Heart right ventricle (tissue), 16 donors: ENCODE measurements around the gene DPF3. TPM values are rescaled to one million over a fixed set of nuclear protein-coding genes. Genes with fewer than 3 reads are reported as not detected.

Experiments
- ATAC-seq, 8 donors: fragments of 200-7000 bp; cut with Tn5 transposase; one replicate each; pipeline ENCODE4 v1.9.1; 2020; ENCODE audit warnings: mild to moderate bottlenecking in 8 of 8, moderate library complexity in 8 of 8, moderate number of reproducible peaks in 1 of 8
- DNase-seq, 2 donors: peaks; one replicate each; pipeline ENCODE4 v3.0.0-alpha.2; 2020
- H3K27ac ChIP-seq, 10 donors: fragments of 200-600 bp; sonication (generic) in 2 of 10; one replicate each; pipeline versions ENCODE4 v1.5.0 to v1.8.0; 2020 to 2022; ENCODE audit warnings: mild to moderate bottlenecking in 3 of 10
- H3K27me3 ChIP-seq, 7 donors: fragments of 200-600 bp; one replicate each; pipeline ENCODE4 v1.8.0; 2021 to 2022; ENCODE audit warnings: mild to moderate bottlenecking in 2 of 7
- H3K36me3 ChIP-seq, 9 donors: fragments of 200-600 bp; sonication (generic) in 1 of 9; one replicate each; pipeline versions ENCODE4 v1.5.0 to v1.8.0; 2020 to 2022; ENCODE audit warnings: mild to moderate bottlenecking in 2 of 9
- H3K4me1 ChIP-seq, 9 donors: fragments of 200-600 bp; sonication (generic) in 1 of 9; one replicate each; pipeline versions ENCODE4 v1.5.0 to v1.8.0; 2020 to 2022; ENCODE audit warnings: mild to moderate bottlenecking in 4 of 9
- H3K4me3 ChIP-seq, 10 donors: fragments of 200-600 bp; sonication (generic) in 2 of 10; one replicate each; pipeline versions ENCODE4 v1.5.0 to v1.8.0; 2020 to 2022; ENCODE audit warnings: mild to moderate bottlenecking in 7 of 10, moderate library complexity in 2 of 10
- H3K9me3 ChIP-seq, 11 donors: fragments of 200-600 bp in 10 of 11; sonication (generic) in 2 of 11; one replicate each; pipeline versions ENCODE4 v1.5.0 to v1.8.0; 2013 to 2022; ENCODE audit warnings: mild to moderate bottlenecking in 2 of 11, control low read depth in 1 of 11, moderate library complexity in 1 of 11
- WGBS, 2 donors: extraction: QIAGEN DNeasy Blood & Tissue Kit; methylation state at CpG; one replicate each; pipeline ENCODE4 v1.1.7; 2013; ENCODE audit warnings: inconsistent platforms in 1 of 2; 5-methylcytosine and 5-hydroxymethylcytosine counted together
- intact Hi-C, 10 donors: fragments of 100-400 bp; cut with DNase I; formaldehyde crosslinking; loops; one replicate each; pipeline versions ENCODE4 v1.11.1 to v1.14.2; 2022
- polyA plus RNA-seq, 2 donors: library from polyadenylated mRNA; stranded (reverse); fragments of 200-250 nt; gene quantifications; one replicate each; pipeline ENCODE4 v1.2.3, GENCODE V29; 2013
- total RNA-seq, 10 donors: library from RNA; stranded (reverse); fragmentation: NEBNext Ultra II Directional in 3 of 10; extraction: Animal tissue kit (Norgen Biotek cat#: 25700) in 3 of 10; gene quantifications; one replicate each; pipeline versions ENCODE4 v1.2.1 to v1.2.4, GENCODE V29; 2021 to 2023
- TF ChIP-seq, protein P1 (sequence below), 9 donors: fragments of 200-600 bp; sonication (generic) in 2 of 9; IDR thresholded peaks; one replicate each; pipeline versions ENCODE4 v1.5.0 to v1.8.0; 2021 to 2022; ENCODE audit warnings: antibody characterized with exemption in 9 of 9, mild to moderate bottlenecking in 5 of 9, moderate library complexity in 1 of 9
- donor health status: Arrhythmogenic right ventricular cardiomyopathy.
- donor health status: ischemic (EF 13 %, LVEDD 7.1; RV severe dilation, severe dysfunction).
- donor health status: healthy with polysubstance abuse.
- donor health status: DM: no; HTN: yes; CAD: no.
- donor health status: DM: no; HTN: no; CAD: no.
- donor health status: ischemic (EF 25% LVEDD 6.9; RV normal size, moderate dysfunction).
- donor health status: ischemic (EF 25% LVEDD 5.7; RV mildly dilated, moderate dysfunction).
- donor health status: healthy.
- donor health status: DM: yes; HTN: yes; CAD: no.
- donor health status: Ischemic cardiomyopathy.
- donor health status: ischemic (EF 35%, LVEDD 5.7; RV mildly dilated, moderate dysfunction).
- donor health status: nonischemic (EF 11% LVEDD 7.7; RV severe dilation, severe dysfunction).
- donor health status: DM: yes; HTN: yes; CAD: no.
- donor health status: PGD.
- donor health status: ischemic (EF 29% LVEDD 5.4; RV normal size, mild dysfunction).
- donor health status: nonischemic (EF 23%, LVEDD 6.1; RV moderate dilation, normal function).

The DPF3 gene
- total and polyA plus RNA-seq, 12 donors: 3.8 to 52.3 (median 35.6) TPM

DNA sequence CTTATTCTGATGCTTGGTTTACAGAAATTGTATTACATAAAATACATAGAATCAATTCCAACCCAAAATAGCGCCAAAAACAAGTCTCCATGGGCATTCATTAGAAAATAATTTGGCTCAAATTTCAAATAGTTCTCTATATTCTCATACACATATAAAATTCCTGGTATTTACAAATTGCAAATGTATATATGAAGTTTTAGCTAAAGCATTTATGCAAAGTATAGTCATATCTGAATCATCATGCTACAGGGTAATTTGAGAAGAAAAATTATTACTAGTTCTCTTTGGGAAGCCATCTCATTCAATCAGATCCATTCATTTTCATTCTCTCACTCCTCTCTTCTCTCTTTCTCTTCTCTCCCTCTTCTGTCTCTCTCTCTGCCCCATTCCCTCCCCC is 257.8 kb downstream of the DPF3 start:
- no peaks in the 10 kb centered on the region for H3K27me3 ChIP-seq
- DNase-seq: no peak
- no peak overlapping the region for H3K4me3 ChIP-seq
- no peaks in the 10 kb centered on the region for H3K36me3 ChIP-seq
- no peak for ATAC-seq
- no peak overlapping the region for H3K27ac ChIP-seq
- TF ChIP-seq, protein P1, sequence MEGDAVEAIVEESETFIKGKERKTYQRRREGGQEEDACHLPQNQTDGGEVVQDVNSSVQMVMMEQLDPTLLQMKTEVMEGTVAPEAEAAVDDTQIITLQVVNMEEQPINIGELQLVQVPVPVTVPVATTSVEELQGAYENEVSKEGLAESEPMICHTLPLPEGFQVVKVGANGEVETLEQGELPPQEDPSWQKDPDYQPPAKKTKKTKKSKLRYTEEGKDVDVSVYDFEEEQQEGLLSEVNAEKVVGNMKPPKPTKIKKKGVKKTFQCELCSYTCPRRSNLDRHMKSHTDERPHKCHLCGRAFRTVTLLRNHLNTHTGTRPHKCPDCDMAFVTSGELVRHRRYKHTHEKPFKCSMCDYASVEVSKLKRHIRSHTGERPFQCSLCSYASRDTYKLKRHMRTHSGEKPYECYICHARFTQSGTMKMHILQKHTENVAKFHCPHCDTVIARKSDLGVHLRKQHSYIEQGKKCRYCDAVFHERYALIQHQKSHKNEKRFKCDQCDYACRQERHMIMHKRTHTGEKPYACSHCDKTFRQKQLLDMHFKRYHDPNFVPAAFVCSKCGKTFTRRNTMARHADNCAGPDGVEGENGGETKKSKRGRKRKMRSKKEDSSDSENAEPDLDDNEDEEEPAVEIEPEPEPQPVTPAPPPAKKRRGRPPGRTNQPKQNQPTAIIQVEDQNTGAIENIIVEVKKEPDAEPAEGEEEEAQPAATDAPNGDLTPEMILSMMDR (IDR thresholded peaks at IDR 0.05): no peak
- peaks cover 0 to 11% (median 0%) of the 10 kb centered on the region in 11 donors for H3K9me3 ChIP-seq
- H3K4me1 ChIP-seq: peaks cover 0 to 18% (median 0%) of the 10 kb centered on the region in 9 donors
- intact Hi-C loops: no loop called here
- 86 to 98% methylated on average over 1 of the region's 1 CpG for WGBS, 2 donors

DNA sequence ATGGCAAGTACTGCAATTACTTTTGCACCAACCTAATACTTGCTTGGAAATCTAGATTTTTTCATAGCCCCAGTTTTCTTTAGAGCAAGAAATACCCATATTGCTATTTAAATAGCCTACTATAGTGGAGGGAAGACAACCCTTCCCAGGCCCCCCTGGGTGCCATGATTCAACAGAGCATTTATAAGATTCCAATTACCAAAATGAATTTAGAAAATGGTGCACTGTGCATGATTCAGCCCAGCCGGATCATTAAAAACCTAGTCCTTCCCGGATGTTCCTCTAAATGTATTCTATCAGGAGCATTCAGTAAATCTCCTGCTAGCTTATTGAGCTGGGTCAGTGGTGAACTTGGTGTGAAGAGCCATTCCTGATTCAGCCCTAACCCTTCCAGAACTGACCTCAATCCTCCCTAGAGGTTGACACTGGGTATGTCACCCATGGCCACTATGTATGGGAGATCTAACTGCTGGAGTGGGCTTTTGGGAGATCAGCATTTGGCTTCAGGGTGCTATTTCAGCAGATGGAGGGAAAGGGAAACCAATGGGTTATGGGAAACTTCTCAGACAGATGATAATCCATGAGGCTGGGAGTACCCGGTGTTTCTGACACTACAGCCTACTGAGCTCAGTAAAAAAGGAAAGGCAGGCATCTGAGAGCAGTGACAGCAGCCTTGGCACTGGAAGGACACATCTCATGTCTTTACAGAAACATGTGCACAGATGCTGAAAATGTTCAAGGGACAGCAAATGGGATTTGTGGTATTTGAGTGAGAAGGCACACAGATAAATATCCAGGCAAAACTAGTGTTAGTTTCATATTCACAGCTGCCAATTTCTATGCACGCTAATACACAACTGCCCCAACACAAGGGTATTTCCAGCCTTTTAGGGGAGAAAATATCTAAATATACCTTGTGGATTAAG is 258.9 kb downstream of the DPF3 start:
- TF ChIP-seq, protein P1 (IDR thresholded peaks at IDR 0.05): no peak
- no peak for ATAC-seq
- Histone ChIP-seq H3K9me3 (peaks cover 0 to 11% (median 0%) of the 10 kb centered on the region in 11 donors), H3K4me3 (no peak overlapping the region), H3K36me3 (no peaks in the 10 kb centered on the region), H3K27ac (no peak overlapping the region), H3K4me1 (peaks cover 0 to 18% (median 0%) of the 10 kb centered on the region in 9 donors), H3K27me3 (no peaks in the 10 kb centered on the region)
- WGBS, 2 donors: 87 to 88% methylated on average over 4 of the region's 4 CpGs
- intact Hi-C loops: no loop called here
- DNase-seq: no peak

DNA sequence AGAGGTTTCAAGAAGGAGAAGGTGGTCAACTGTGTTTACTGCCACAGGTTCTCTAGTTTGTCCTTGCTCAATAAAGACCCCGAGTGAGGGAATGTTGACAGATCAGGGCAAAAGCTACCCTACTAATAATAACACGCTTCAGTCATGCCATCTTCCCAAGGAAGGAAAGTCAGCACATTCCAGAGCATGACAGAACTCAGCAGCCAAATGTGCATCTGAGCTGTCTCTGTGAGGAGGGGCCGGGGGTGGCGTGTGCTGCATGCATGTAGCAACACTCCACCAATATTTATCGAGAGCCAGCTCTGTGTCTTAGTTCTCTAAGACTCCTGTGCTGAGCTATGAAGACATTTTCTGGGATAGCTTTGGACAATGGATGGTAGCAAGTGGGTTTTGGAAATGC is 260.4 kb downstream of the DPF3 start:
- 38 to 63% methylated on average over 5 of the region's 5 CpGs for WGBS, 2 donors
- H3K9me3 ChIP-seq: no peaks in the 10 kb centered on the region
- TF ChIP-seq, protein P1 (IDR thresholded peaks at IDR 0.05): no peak
- DNase-seq (no peak), ATAC-seq (peak in 3 of 8 donors; percentile 21 to 69 (median 67))
- H3K27me3 ChIP-seq: no peaks in the 10 kb centered on the region
- peaks cover 0 to 4% (median 0%) of the 10 kb centered on the region in 9 donors for H3K36me3 ChIP-seq
- peaks cover 0 to 18% (median 0%) of the 10 kb centered on the region in 9 donors for H3K4me1 ChIP-seq
- no peak overlapping the region for H3K4me3 ChIP-seq
- intact Hi-C loops: no loop called here
- no peak overlapping the region for H3K27ac ChIP-seq

- Histone ChIP-seq H3K9me3 (peaks cover 0 to 1% (median 0%) of the 10 kb centered on the region in 11 donors), H3K27me3 (no peaks in the 10 kb centered on the region), H3K36me3 (peaks cover 0 to 5% (median 0%) of the 10 kb centered on the region in 9 donors), H3K4me1 (peaks cover 0 to 18% (median 0%) of the 10 kb centered on the region in 9 donors), H3K4me3 (no peak overlapping the region), H3K27ac (no peak overlapping the region)
- TF ChIP-seq, protein P1 (IDR thresholded peaks at IDR 0.05): no peak
- WGBS, 2 donors: 38 to 46% methylated on average over 1 of the region's 1 CpG
- intact Hi-C loops: no loop called here
- ATAC-seq (no peak), DNase-seq (no peak)
These were observed 261.2 kb downstream of the DPF3 start for GRCh38 chr14:72632727-72633126.
